ENCODE data around the gene TJP1. TPM values are rescaled to one million over a fixed set of nuclear protein-coding genes. Genes with fewer than 3 reads are reported as not detected.
"Not testable (repeated sequence)": the region's sequence is repeated elsewhere in the genome, so short reads cannot be mapped to it uniquely, and the experiment has no call there.

TJP1 gene
- polyA plus RNA-seq, 12 donors, result 35.9 to 121 (median 49.2) TPM

- no peak for DNase-seq
Measured at GRCh38 chr15:29802411-29802810, 19.9 kb downstream of the TJP1 start.

GRCh38 chr15:29800491-29801366, 21.5 kb downstream of the TJP1 start:
- DNase-seq, result no peak

- DNase-seq, result no peak
Measured at GRCh38 chr15:29799859-29800258, 22.4 kb downstream of the TJP1 start.

GRCh38 chr15:29795610-29796009, 26.7 kb downstream of the TJP1 start:
- no peak for DNase-seq

GRCh38 chr15:29792426-29793159, 29.7 kb downstream of the TJP1 start:
- DNase-seq, result no peak

- DNase-seq, result no peak
Measured at GRCh38 chr15:29790607-29791006, 31.7 kb downstream of the TJP1 start.

GRCh38 chr15:29789871-29790270, 32.4 kb downstream of the TJP1 start:
- no peak for DNase-seq

GRCh38 chr15:29788433-29789034, 33.7 kb downstream of the TJP1 start:
- DNase-seq, result no peak

GRCh38 chr15:29787767-29788166, 34.5 kb downstream of the TJP1 start:
- no peak for DNase-seq

GRCh38 chr15:29785642-29786041, 36.6 kb downstream of the TJP1 start:
- DNase-seq, result peak; percentile 17

- peak; percentile 18 for DNase-seq
Measured at GRCh38 chr15:29785136-29785535, 37.1 kb downstream of the TJP1 start.

GRCh38 chr15:29784413-29784812, 37.9 kb downstream of the TJP1 start:
- DNase-seq, result no peak

- DNase-seq, result not testable (repeated sequence)
Measured at GRCh38 chr15:29782816-29783215, 39.5 kb downstream of the TJP1 start.

GRCh38 chr15:29778382-29778781, 43.9 kb downstream of the TJP1 start:
- no peak for DNase-seq

- no peak for DNase-seq
Measured at GRCh38 chr15:29776859-29777258, 45.4 kb downstream of the TJP1 start.

GRCh38 chr15:29774900-29775299, 47.4 kb downstream of the TJP1 start:
- DNase-seq, result no peak

GRCh38 chr15:29773816-29774215, 48.5 kb downstream of the TJP1 start:
- DNase-seq, result no peak

GRCh38 chr15:29773000-29773399, 49.3 kb downstream of the TJP1 start:
- no peak for DNase-seq

GRCh38 chr15:29770796-29771195, 51.5 kb downstream of the TJP1 start:
- DNase-seq, result no peak

- no peak for DNase-seq
Measured at GRCh38 chr15:29765898-29766527, 56.3 kb downstream of the TJP1 start.

GRCh38 chr15:29765234-29765841, 56.9 kb downstream of the TJP1 start:
- no peak for DNase-seq

- DNase-seq, result no peak
Measured at GRCh38 chr15:29759596-29759995, 62.7 kb downstream of the TJP1 start.

All from muscle of arm (tissue), 12 donors.